SK-N-SH (cell line): ENCODE results near the gene DUSP2. TPM values are rescaled to one million over a fixed set of nuclear protein-coding genes. Genes with fewer than 3 reads are reported as not detected.

ENCODE experiments used
- CTCF ChIA-PET: fragments of 300-600, 350-600 bp; formaldehyde crosslinking; extraction: SDS; loops from one replicate; lab custom pipeline; 2021; lab: Yijun Ruan, JAX
- POLR2A ChIA-PET: fragments of 350-600 bp; sonication (Branson Sonifier 250); formaldehyde crosslinking; extraction: SDS; loops from one replicate; lab custom pipeline; 2020; ENCODE audit warnings: antibody characterized with exemption, inconsistent platforms; lab: Yijun Ruan, JAX
- DNase-seq: peaks from one replicate; pipeline ENCODE4 v3.0.0; 2012
- H2AFZ ChIP-seq: fragments of 200-600 bp; sonication (generic); 2 replicates; pipeline ENCODE4 v1.8.1; 2016; ENCODE audit warnings: antibody characterized with exemption, mild to moderate bottlenecking, low read depth
- H3F3A ChIP-seq: fragments of 200-600 bp; sonication (generic); replicated peaks from 2 replicates; pipeline ENCODE3; 2016; ENCODE audit warnings: antibody characterized with exemption, mild to moderate bottlenecking; ENCODE audit not compliant: insufficient read depth
- H3K27ac ChIP-seq, 2 experiments: fragments of 200-500 bp in 1 of 2; fragments of 200-600 bp in 1 of 2; sonication (Bioruptor generic) in 1 of 2; sonication (generic), shearing (Covaris generic) in 1 of 2; 2 replicates each; pipeline versions ENCODE4 v1.5.1 to v1.6.1; 2014 to 2016; ENCODE audit warnings: low read depth in 2 of 2, inconsistent platforms in 1 of 2, low read length in 1 of 2, mild to moderate bottlenecking in 1 of 2, mixed read lengths in 1 of 2
- H3K27me3 ChIP-seq: fragments of 200-600 bp; sonication (generic), shearing (Covaris generic); 2 replicates; pipeline ENCODE4 v1.6.1; 2016; ENCODE audit warnings: mixed run types; ENCODE audit not compliant: insufficient read depth
- H3K36me3 ChIP-seq, 2 experiments: fragments of 200-500 bp in 1 of 2; fragments of 200-600 bp in 1 of 2; sonication (Bioruptor generic) in 1 of 2; sonication (generic) in 1 of 2; replicated peaks in 1 of 2; 2 replicates each; pipeline versions ENCODE3 to v1.5.1; 2014 to 2016; ENCODE audit warnings: low read length in 1 of 2, mild to moderate bottlenecking in 1 of 2; ENCODE audit not compliant: insufficient read depth in 2 of 2, control insufficient read depth in 1 of 2
- H3K4me1 ChIP-seq, 2 experiments: fragments of 200-500 bp in 1 of 2; fragments of 200-600 bp in 1 of 2; sonication (Bioruptor generic) in 1 of 2; sonication (generic), shearing (Covaris generic) in 1 of 2; 2 replicates each; pipeline versions ENCODE4 v1.5.1 to v1.6.1; 2014 to 2016; ENCODE audit warnings: low read depth in 1 of 2, low read length in 1 of 2, mixed run types in 1 of 2; ENCODE audit not compliant: insufficient read depth in 2 of 2, control insufficient read depth in 1 of 2
- H3K4me2 ChIP-seq: fragments of 200-600 bp; sonication (generic), shearing (Covaris generic); 2 replicates; pipeline ENCODE4 v1.6.1; 2017; ENCODE audit warnings: mixed run types
- H3K4me3 ChIP-seq, 2 experiments: fragments of 200-500 bp in 1 of 2; fragments of 200-600 bp in 1 of 2; sonication (Bioruptor generic) in 1 of 2; sonication (generic), shearing (Covaris generic) in 1 of 2; 2 replicates each; pipeline versions ENCODE4 v1.5.1 to v1.8.1; 2014 to 2016; ENCODE audit warnings: low read depth in 2 of 2, inconsistent platforms in 1 of 2, low read length in 1 of 2, mild to moderate bottlenecking in 1 of 2, mixed read lengths in 1 of 2, moderate library complexity in 1 of 2
- H3K79me2 ChIP-seq: fragments of 200-600 bp; sonication (generic); 2 replicates; pipeline ENCODE4 v1.8.1; 2017; ENCODE audit warnings: mild to moderate bottlenecking; ENCODE audit not compliant: insufficient read depth
- H3K9ac ChIP-seq: fragments of 200-600 bp; sonication (generic); 2 replicates; pipeline ENCODE4 v1.6.1; 2017; ENCODE audit warnings: mixed run types
- H3K9me2 ChIP-seq: fragments of 200-600 bp; sonication (generic); 2 replicates; pipeline ENCODE4 v1.6.1; 2017; ENCODE audit warnings: mixed run types
- H3K9me3 ChIP-seq: fragments of 200-600 bp; sonication (generic); 2 replicates; pipeline ENCODE4 v1.6.1; 2017; ENCODE audit warnings: mixed run types, mild to moderate bottlenecking, moderate library complexity
- H4K20me1 ChIP-seq: fragments of 200-600 bp; sonication (generic); 2 replicates; pipeline ENCODE4 v1.6.1; 2017; ENCODE audit warnings: mild to moderate bottlenecking, mixed run types; ENCODE audit not compliant: insufficient read depth
- ELF1 ChIP-seq: IDR thresholded peaks from 2 replicates; pipeline ENCODE4 v1.4.0; 2012
- FOXJ3 ChIP-seq: sonication (generic); formaldehyde crosslinking; IDR thresholded peaks from 2 replicates; pipeline ENCODE4 v1.5.1; 2020; ENCODE audit warnings: mild to moderate bottlenecking, missing genetic modification reagents
- GABPA ChIP-seq: IDR thresholded peaks from 2 replicates; pipeline ENCODE4 v1.4.0; 2012; ENCODE audit warnings: low read depth, mild to moderate bottlenecking
- MEF2A ChIP-seq: IDR thresholded peaks from 2 replicates; pipeline ENCODE4 v1.4.0; 2012; ENCODE audit warnings: low read depth, borderline replicate concordance
- MXI1 ChIP-seq: IDR thresholded peaks from 2 replicates; pipeline ENCODE4 v1.6.1; 2012; ENCODE audit warnings: mild to moderate bottlenecking, low read depth, low read length, improper control_type of control experiment
- RFX5 ChIP-seq: IDR thresholded peaks from 2 replicates; pipeline ENCODE4 v1.6.1; 2012; ENCODE audit warnings: mild to moderate bottlenecking, improper control_type of control experiment, low read length
- SIN3A ChIP-seq: IDR thresholded peaks from 2 replicates; pipeline ENCODE4 v1.6.1; 2012; ENCODE audit warnings: low read depth, mild to moderate bottlenecking, low read length, moderate library complexity, borderline replicate concordance
- WGBS: methylation state at CpG from one replicate; pipeline ENCODE4 v1.1.6; 2017; ENCODE audit warnings: low lambda C conversion rate; 5-methylcytosine and 5-hydroxymethylcytosine counted together
- polyA plus RNA-seq, 3 experiments: library from polyadenylated mRNA; depleted of rRNA; stranded (reverse); fragments of >200 nt; gene quantifications; 2 replicates each; pipeline ENCODE4 v1.2.3, GENCODE V29; 2012
- TF ChIP-seq, protein P1 (sequence below): IDR thresholded peaks from 2 replicates; pipeline ENCODE4 v1.4.0; 2012; ENCODE audit warnings: low read depth, borderline replicate concordance
- TF ChIP-seq, protein P2 (sequence below): IDR thresholded peaks from 2 replicates; pipeline ENCODE4; 2012
- TF ChIP-seq, protein P3 (sequence below): IDR thresholded peaks from 2 replicates; pipeline ENCODE4 v1.4.0; 2012; ENCODE audit warnings: low read depth
- TF ChIP-seq, protein P4 (sequence below): fragments of 150-350 bp; IDR thresholded peaks from 2 replicates; pipeline ENCODE4 v1.6.1; 2016; ENCODE audit warnings: mild to moderate bottlenecking, low read depth, low read length
- TF ChIP-seq, protein P5 (sequence below): IDR thresholded peaks from 2 replicates; pipeline ENCODE4 v1.6.1; 2012; ENCODE audit warnings: mild to moderate bottlenecking, low read depth, low read length, moderate library complexity

The DUSP2 gene
- polyA plus RNA-seq, 1 of the 3 experiments (the other 2 are of a cell fraction), result 0.79 TPM

DNA sequence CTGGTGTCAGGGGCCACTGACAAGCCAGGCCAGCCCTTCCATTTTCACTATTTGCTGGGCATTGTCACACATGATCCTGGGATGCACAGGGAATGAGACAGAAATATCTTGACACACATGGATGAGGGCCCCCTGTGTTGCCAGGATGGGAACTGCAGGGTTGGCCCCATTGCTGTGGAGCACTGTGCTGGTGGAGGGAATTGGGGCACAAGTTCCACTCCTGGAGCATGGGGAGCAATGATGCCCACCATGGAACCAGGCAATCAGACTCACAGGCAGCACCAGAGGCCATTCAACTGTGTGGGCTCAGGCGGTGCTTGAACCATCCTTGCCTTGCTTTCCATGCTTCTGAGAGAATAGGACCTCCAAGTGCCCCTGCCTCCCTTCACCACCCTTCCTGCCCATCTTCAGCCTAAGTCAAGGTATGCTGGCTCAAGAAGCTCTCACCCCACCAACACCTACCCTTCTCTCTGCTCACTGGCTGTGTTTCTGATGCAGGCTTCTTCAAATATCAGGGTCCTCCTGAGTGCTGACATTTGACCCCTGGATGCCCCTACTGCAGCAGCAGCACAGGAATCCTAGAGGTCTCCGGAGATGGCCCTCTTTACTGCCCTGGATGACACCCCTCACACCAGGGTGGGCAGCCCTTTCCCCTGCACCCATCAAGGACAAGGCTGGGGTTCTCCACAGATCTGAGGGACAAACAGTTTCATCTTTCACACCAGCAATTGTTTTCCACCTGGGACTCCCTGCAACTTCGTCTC is 39.9 kb downstream of the DUSP2 start:
- Histone ChIP-seq H3K27me3 (no peaks in the 10 kb centered on the region), H3K9me3 (no peaks in the 10 kb centered on the region), H3K36me3 (no peaks in the 10 kb centered on the region), H3K4me2 (no peak overlapping the region), H3K9me2 (no peaks in the 10 kb centered on the region), H2AFZ (no peak overlapping the region), H3F3A (no peaks in the 10 kb centered on the region), H3K4me1 (peaks cover 0 to 15% of the 10 kb centered on the region in 2 experiments; a peak in 1 of 4 replicates), H4K20me1 (no peaks in the 10 kb centered on the region), H3K9ac (no peak overlapping the region), H3K79me2 (no peaks in the 10 kb centered on the region), H3K27ac (no peak overlapping the region), H3K4me3 (no peak overlapping the region)
- ChIA-PET POLR2A (no interaction called here), CTCF (interaction anchor here (1.5 to 1.7 kb wide), 2 partner anchors 11 to 112 kb away, joined by 4 to 7 read pairs; no protein-coding TSS in a partner anchor)
- no peak for TF ChIP-seq GABPA
- TF ChIP-seq, protein P1, sequence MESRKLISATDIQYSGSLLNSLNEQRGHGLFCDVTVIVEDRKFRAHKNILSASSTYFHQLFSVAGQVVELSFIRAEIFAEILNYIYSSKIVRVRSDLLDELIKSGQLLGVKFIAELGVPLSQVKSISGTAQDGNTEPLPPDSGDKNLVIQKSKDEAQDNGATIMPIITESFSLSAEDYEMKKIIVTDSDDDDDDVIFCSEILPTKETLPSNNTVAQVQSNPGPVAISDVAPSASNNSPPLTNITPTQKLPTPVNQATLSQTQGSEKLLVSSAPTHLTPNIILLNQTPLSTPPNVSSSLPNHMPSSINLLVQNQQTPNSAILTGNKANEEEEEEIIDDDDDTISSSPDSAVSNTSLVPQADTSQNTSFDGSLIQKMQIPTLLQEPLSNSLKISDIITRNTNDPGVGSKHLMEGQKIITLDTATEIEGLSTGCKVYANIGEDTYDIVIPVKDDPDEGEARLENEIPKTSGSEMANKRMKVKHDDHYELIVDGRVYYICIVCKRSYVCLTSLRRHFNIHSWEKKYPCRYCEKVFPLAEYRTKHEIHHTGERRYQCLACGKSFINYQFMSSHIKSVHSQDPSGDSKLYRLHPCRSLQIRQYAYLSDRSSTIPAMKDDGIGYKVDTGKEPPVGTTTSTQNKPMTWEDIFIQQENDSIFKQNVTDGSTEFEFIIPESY, result no peak
- TF ChIP-seq MXI1, result no peak
- TF ChIP-seq, protein P2, sequence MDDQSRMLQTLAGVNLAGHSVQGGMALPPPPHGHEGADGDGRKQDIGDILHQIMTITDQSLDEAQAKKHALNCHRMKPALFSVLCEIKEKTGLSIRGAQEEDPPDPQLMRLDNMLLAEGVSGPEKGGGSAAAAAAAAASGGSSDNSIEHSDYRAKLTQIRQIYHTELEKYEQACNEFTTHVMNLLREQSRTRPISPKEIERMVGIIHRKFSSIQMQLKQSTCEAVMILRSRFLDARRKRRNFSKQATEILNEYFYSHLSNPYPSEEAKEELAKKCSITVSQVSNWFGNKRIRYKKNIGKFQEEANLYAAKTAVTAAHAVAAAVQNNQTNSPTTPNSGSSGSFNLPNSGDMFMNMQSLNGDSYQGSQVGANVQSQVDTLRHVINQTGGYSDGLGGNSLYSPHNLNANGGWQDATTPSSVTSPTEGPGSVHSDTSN, result no peak
- no peak for DNase-seq
- WGBS, result 37% methylated on average over 3 of the region's 3 CpGs

DNA sequence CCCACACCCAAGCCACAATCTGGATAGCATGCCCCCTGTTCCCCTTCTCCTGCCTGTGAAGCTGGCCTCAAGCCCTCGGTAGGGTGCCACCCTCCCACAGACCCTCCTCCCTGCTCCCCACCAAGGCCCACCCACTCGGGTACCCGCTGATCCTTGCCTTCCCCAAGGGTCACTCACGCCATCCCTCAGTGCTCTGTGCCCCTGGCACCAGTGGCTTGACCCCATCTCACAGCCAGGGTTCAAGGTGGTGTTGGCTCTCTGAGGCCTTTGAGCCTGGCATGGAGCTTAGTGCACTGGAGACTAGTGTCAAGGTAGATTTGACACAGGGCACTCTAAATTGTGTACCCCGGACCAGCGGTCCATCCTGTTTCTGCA is 40.8 kb downstream of the DUSP2 start:
- WGBS, result 50% methylated on average over 3 of the region's 6 CpGs
- H3K27ac ChIP-seq, result no peak overlapping the region
- H3K4me2 ChIP-seq, result no peak overlapping the region
- H3K27me3 ChIP-seq, result no peaks in the 10 kb centered on the region
- CTCF ChIA-PET, result interaction anchor here (1.5 to 1.7 kb wide), 3 partner anchors 12 to 111 kb away, joined by 3 to 7 read pairs (median 4); no protein-coding TSS in a partner anchor
- no peaks in the 10 kb centered on the region for H3F3A ChIP-seq
- peaks cover 0 to 18% of the 10 kb centered on the region in 2 experiments; a peak in 1 of 4 replicates for H3K4me1 ChIP-seq
- H3K4me3 ChIP-seq, result no peak overlapping the region
- H3K9me3 ChIP-seq, result no peaks in the 10 kb centered on the region
- no peak for DNase-seq
- H4K20me1 ChIP-seq, result no peaks in the 10 kb centered on the region
- no peaks in the 10 kb centered on the region for H3K36me3 ChIP-seq
- POLR2A ChIA-PET, result no interaction called here
- H3K9ac ChIP-seq, result no peak overlapping the region
- H2AFZ ChIP-seq, result no peak overlapping the region
- H3K79me2 ChIP-seq, result no peaks in the 10 kb centered on the region
- H3K9me2 ChIP-seq, result no peaks in the 10 kb centered on the region
- TF ChIP-seq MEF2A (no peak), RFX5 (no peak), ELF1 (no peak), SIN3A (no peak), FOXJ3 (CRISPR knock-in tag) (no peak), MXI1 (no peak)
- TF ChIP-seq, protein P3, sequence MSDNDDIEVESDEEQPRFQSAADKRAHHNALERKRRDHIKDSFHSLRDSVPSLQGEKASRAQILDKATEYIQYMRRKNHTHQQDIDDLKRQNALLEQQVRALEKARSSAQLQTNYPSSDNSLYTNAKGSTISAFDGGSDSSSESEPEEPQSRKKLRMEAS, result no peak
- TF ChIP-seq, protein P4, sequence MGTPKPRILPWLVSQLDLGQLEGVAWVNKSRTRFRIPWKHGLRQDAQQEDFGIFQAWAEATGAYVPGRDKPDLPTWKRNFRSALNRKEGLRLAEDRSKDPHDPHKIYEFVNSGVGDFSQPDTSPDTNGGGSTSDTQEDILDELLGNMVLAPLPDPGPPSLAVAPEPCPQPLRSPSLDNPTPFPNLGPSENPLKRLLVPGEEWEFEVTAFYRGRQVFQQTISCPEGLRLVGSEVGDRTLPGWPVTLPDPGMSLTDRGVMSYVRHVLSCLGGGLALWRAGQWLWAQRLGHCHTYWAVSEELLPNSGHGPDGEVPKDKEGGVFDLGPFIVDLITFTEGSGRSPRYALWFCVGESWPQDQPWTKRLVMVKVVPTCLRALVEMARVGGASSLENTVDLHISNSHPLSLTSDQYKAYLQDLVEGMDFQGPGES, result no peak
- TF ChIP-seq, protein P1, result no peak
- TF ChIP-seq, protein P2, result no peak
- TF ChIP-seq, protein P5, sequence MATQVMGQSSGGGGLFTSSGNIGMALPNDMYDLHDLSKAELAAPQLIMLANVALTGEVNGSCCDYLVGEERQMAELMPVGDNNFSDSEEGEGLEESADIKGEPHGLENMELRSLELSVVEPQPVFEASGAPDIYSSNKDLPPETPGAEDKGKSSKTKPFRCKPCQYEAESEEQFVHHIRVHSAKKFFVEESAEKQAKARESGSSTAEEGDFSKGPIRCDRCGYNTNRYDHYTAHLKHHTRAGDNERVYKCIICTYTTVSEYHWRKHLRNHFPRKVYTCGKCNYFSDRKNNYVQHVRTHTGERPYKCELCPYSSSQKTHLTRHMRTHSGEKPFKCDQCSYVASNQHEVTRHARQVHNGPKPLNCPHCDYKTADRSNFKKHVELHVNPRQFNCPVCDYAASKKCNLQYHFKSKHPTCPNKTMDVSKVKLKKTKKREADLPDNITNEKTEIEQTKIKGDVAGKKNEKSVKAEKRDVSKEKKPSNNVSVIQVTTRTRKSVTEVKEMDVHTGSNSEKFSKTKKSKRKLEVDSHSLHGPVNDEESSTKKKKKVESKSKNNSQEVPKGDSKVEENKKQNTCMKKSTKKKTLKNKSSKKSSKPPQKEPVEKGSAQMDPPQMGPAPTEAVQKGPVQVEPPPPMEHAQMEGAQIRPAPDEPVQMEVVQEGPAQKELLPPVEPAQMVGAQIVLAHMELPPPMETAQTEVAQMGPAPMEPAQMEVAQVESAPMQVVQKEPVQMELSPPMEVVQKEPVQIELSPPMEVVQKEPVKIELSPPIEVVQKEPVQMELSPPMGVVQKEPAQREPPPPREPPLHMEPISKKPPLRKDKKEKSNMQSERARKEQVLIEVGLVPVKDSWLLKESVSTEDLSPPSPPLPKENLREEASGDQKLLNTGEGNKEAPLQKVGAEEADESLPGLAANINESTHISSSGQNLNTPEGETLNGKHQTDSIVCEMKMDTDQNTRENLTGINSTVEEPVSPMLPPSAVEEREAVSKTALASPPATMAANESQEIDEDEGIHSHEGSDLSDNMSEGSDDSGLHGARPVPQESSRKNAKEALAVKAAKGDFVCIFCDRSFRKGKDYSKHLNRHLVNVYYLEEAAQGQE, result no peak
